Lower leg skin (tissue), 3 donors: Measurements from ENCODE around the gene NPRL2.

Source experiments
- CTCF ChIP-seq, 3 donors: fragments of 450-650 bp; IDR thresholded peaks; one replicate each; pipeline ENCODE4 v1.5.1; 2016; ENCODE audit warnings: antibody characterized with exemption in 3 of 3, mild to moderate bottlenecking in 3 of 3, moderate library complexity in 2 of 3
- POLR2A ChIP-seq, 2 donors: fragments of 450-650 bp; IDR thresholded peaks; one replicate each; pipeline ENCODE4 v1.6.1; 2016 to 2017; ENCODE audit warnings: antibody characterized with exemption in 2 of 2, mild to moderate bottlenecking in 1 of 2, moderate library complexity in 1 of 2

- TF ChIP-seq CTCF (IDR thresholded peaks at IDR 0.05) (no peak), POLR2A (IDR thresholded peaks at IDR 0.05) (no peak)
Measured at GRCh38 chr3:50353245-50354004, 2.9 kb upstream of the NPRL2 start.
